Esophagus squamous epithelium (tissue), 5 donors: ENCODE results near the gene SYT5. TPM values are rescaled to one million over a fixed set of nuclear protein-coding genes. Genes with fewer than 3 reads are reported as not detected.

Source experiments
- DNase-seq: peaks from one replicate; lab custom pipeline; 2025; lab: John Stamatoyannopoulos, UW
- H3K27ac ChIP-seq, 4 donors: fragments of 200-600 bp; sonication (generic); one replicate each; pipeline ENCODE4 v1.5.1; 2016 to 2019; ENCODE audit warnings: mild to moderate bottlenecking in 1 of 4
- H3K27me3 ChIP-seq, 4 donors: fragments of 200-600 bp; sonication (generic); 1 replicate in 3 of 4; 2 replicates in 1 of 4; pipeline versions ENCODE4 v1.5.1 to v1.6.0; 2017 to 2021; ENCODE audit warnings: antibody characterized with exemption in 1 of 4
- H3K36me3 ChIP-seq, 3 donors: fragments of 200-600 bp; sonication (generic); one replicate each; pipeline ENCODE4 v1.5.1; 2016 to 2019
- H3K4me1 ChIP-seq, 3 donors: fragments of 200-600 bp; sonication (generic); one replicate each; pipeline ENCODE4 v1.5.1; 2017 to 2019
- H3K4me3 ChIP-seq, 4 donors: fragments of 200-600 bp; sonication (generic); 1 replicate in 3 of 4; 2 replicates in 1 of 4; pipeline ENCODE4 v1.5.1; 2016 to 2019; ENCODE audit warnings: mild to moderate bottlenecking in 2 of 4, moderate library complexity in 1 of 4
- H3K9me3 ChIP-seq, 3 donors: fragments of 200-600 bp; sonication (generic); one replicate each; pipeline ENCODE4 v1.5.1; 2016 to 2019
- POLR2A ChIP-seq, 4 donors: fragments of 450-650 bp; IDR thresholded peaks; one replicate each; pipeline ENCODE4 v1.6.1; 2017; ENCODE audit warnings: antibody characterized with exemption in 4 of 4, mild to moderate bottlenecking in 4 of 4, moderate library complexity in 3 of 4
- WGBS, 2 donors: methylation state at CpG; one replicate each; pipeline ENCODE4 v1.1.5; 2018; 5-methylcytosine and 5-hydroxymethylcytosine counted together
- intact Hi-C: fragments of 100-400 bp; cut with DNase I; formaldehyde crosslinking; loops from one replicate; pipeline ENCODE4 v1.15.0; 2022
- total RNA-seq, 4 donors: library from RNA; depleted of rRNA; stranded (reverse); fragments of >200 nt; gene quantifications; one replicate each; pipeline ENCODE4 v1.1.0, GENCODE V29; 2016
- TF ChIP-seq, protein P1 (sequence below), 6 experiments: fragments of 450-650 bp in 4 of 6; fragments of 200-600 bp in 2 of 6; sonication (generic) in 2 of 6; IDR thresholded peaks; one replicate each; pipeline ENCODE4 v1.5.1; 2016 to 2019; ENCODE audit warnings: antibody characterized with exemption in 6 of 6, mild to moderate bottlenecking in 4 of 6, moderate library complexity in 4 of 6
- donor health status: DM: yes; HTN: yes; CAD: no.

Gene SYT5
- total RNA-seq, 4 donors from 2014 or later: 0.22 TPM; not detected in 3

DNA sequence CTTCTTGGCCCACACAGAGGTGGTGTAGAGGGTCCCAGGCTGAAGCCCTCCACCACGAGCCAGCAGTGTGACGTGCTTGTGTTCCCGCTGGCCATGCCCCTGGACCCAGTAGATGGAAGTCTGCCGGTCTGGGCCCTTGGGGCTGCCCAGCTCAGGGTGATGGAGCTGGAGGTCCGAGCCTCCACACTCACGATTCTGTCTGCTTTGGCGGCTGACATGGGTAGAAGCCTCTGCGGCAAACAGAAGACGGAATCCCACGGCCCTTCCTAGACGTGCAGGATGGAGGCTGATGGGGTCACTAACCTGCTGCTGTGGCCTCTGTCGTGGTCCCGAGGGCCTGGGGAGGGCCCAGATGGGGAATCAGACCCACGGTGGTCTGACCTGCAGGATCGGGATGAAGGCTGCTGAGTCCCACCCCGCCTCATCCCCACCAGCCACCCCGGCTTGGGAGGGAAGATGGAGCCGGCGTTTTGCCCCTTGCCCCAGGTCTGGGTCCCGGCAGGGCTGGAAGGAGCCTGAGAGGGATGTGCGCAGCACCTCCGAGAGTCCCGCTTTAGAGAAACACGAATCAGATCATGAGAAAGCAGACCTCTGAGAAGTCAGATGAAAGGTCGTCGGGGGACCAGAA is 44.1 kb upstream of the SYT5 start:
- no peak for DNase-seq
- Histone ChIP-seq H3K27ac (no peak overlapping the region), H3K27me3 (no peaks in the 10 kb centered on the region), H3K36me3 (peaks cover 3 to 34% (median 8%) of the 10 kb centered on the region in 3 donors), H3K4me3 (no peak overlapping the region), H3K4me1 (no peaks in the 10 kb centered on the region), H3K9me3 (no peaks in the 10 kb centered on the region)
- 67 to 74% methylated on average over 8 to 10 of the region's 26 CpGs for WGBS, 2 donors
- intact Hi-C loops: no loop called here
- TF ChIP-seq POLR2A (IDR thresholded peaks at IDR 0.05): no peak
- TF ChIP-seq, protein P1, sequence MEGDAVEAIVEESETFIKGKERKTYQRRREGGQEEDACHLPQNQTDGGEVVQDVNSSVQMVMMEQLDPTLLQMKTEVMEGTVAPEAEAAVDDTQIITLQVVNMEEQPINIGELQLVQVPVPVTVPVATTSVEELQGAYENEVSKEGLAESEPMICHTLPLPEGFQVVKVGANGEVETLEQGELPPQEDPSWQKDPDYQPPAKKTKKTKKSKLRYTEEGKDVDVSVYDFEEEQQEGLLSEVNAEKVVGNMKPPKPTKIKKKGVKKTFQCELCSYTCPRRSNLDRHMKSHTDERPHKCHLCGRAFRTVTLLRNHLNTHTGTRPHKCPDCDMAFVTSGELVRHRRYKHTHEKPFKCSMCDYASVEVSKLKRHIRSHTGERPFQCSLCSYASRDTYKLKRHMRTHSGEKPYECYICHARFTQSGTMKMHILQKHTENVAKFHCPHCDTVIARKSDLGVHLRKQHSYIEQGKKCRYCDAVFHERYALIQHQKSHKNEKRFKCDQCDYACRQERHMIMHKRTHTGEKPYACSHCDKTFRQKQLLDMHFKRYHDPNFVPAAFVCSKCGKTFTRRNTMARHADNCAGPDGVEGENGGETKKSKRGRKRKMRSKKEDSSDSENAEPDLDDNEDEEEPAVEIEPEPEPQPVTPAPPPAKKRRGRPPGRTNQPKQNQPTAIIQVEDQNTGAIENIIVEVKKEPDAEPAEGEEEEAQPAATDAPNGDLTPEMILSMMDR (IDR thresholded peaks at IDR 0.05): no peak

- no peak for DNase-seq
- H3K36me3 ChIP-seq: peaks cover 3 to 27% (median 4%) of the 10 kb centered on the region in 3 donors
- WGBS, 2 donors: 77 to 84% methylated on average over 12 of the region's 17 CpGs
- intact Hi-C loops: no loop called here
- no peak for TF ChIP-seq POLR2A (IDR thresholded peaks at IDR 0.05)
- TF ChIP-seq, protein P1 (IDR thresholded peaks at IDR 0.05): no peak
- H3K27me3 ChIP-seq: no peaks in the 10 kb centered on the region
- H3K4me1 ChIP-seq: no peaks in the 10 kb centered on the region
- no peaks in the 10 kb centered on the region for H3K9me3 ChIP-seq
- H3K4me3 ChIP-seq: no peak overlapping the region
- H3K27ac ChIP-seq: no peak overlapping the region
Measured at GRCh38 chr19:55223291-55224037, 43.4 kb upstream of the SYT5 start.

GRCh38 chr19:55220525-55220924 is 40.4 kb upstream of the SYT5 start:
- no peak overlapping the region for H3K27ac ChIP-seq
- no peak for DNase-seq
- 77 to 92% methylated on average over 6 to 7 of the region's 9 CpGs for WGBS, 2 donors
- no peaks in the 10 kb centered on the region for H3K9me3 ChIP-seq
- intact Hi-C loops: no loop called here
- no peak for TF ChIP-seq POLR2A (IDR thresholded peaks at IDR 0.05)
- TF ChIP-seq, protein P1 (IDR thresholded peaks at IDR 0.05): no peak
- H3K27me3 ChIP-seq: no peaks in the 10 kb centered on the region
- no peaks in the 10 kb centered on the region for H3K36me3 ChIP-seq
- H3K4me1 ChIP-seq: peaks cover 10 to 17% (median 11%) of the 10 kb centered on the region in 3 donors
- H3K4me3 ChIP-seq: no peak overlapping the region

GRCh38 chr19:55216461-55217198 is 36.5 kb upstream of the SYT5 start:
- TF ChIP-seq POLR2A (IDR thresholded peaks at IDR 0.05): peak in 1 of 4 donors; percentile 41
- TF ChIP-seq, protein P1 (IDR thresholded peaks at IDR 0.05): peak in 1 of 6 experiments; percentile 7
- Histone ChIP-seq H3K27ac (peak overlapping the region; percentile 53 to 82 (median 72)), H3K9me3 (peaks cover 0 to 10% (median 6%) of the 10 kb centered on the region in 3 donors), H3K4me1 (peaks cover 10 to 17% (median 11%) of the 10 kb centered on the region in 3 donors), H3K4me3 (peak overlapping the region; percentile 6 to 61 (median 37)), H3K27me3 (peaks cover 0 to 29% (median 0%) of the 10 kb centered on the region in 4 donors), H3K36me3 (no peaks in the 10 kb centered on the region)
- intact Hi-C loops: no loop called here
- whole genome bisulfite sequencing, 2 donors: 12 to 13% methylated on average over 5 to 11 of the region's 36 CpGs
- DNase-seq: no peak
